HL-60 (cell line): Measurements from ENCODE around the gene MT2A.
"Not testable (repeated sequence)": the region's sequence is repeated elsewhere in the genome, so short reads cannot be mapped to it uniquely, and the experiment has no call there.

Experiments used
- GABPA ChIP-seq: IDR thresholded peaks from 2 replicates; pipeline ENCODE4 v1.6.1; 2012; ENCODE audit warnings: low read depth
- SPI1 ChIP-seq: IDR thresholded peaks from 2 replicates; pipeline ENCODE4 v1.6.1; 2012; ENCODE audit warnings: low read depth, mild to moderate bottlenecking, borderline replicate concordance
- TF ChIP-seq, protein P1 (sequence below): IDR thresholded peaks from one replicate; pipeline ENCODE4 v1.5.1; 2011; ENCODE audit warnings: low read length, control low read depth, inconsistent platforms; ENCODE audit not compliant: insufficient read depth

DNA sequence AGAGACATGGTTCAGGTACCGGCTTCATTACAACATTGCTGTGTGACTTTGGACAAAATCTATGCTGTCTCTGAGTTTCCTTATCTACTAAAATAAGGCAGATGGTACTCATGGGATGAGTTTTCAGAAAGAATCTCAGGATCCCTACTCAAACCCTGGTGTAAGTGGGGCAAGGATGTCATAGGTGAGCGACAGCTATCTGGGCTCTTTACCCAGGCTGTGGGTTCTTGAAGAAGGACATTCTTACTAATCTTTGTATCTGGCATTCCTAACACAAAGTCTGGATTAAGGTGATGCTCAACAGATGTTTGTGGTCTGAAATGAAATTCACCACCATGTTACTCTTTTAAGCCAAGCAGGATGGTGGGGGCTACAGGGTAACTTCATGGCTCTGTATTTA is 25.5 kb upstream of the MT2A start:
- TF ChIP-seq, protein P1, sequence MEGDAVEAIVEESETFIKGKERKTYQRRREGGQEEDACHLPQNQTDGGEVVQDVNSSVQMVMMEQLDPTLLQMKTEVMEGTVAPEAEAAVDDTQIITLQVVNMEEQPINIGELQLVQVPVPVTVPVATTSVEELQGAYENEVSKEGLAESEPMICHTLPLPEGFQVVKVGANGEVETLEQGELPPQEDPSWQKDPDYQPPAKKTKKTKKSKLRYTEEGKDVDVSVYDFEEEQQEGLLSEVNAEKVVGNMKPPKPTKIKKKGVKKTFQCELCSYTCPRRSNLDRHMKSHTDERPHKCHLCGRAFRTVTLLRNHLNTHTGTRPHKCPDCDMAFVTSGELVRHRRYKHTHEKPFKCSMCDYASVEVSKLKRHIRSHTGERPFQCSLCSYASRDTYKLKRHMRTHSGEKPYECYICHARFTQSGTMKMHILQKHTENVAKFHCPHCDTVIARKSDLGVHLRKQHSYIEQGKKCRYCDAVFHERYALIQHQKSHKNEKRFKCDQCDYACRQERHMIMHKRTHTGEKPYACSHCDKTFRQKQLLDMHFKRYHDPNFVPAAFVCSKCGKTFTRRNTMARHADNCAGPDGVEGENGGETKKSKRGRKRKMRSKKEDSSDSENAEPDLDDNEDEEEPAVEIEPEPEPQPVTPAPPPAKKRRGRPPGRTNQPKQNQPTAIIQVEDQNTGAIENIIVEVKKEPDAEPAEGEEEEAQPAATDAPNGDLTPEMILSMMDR, result not testable (repeated sequence)
- not testable (repeated sequence) for TF ChIP-seq GABPA, SPI1
